Ascending aorta (tissue), 2 donors: Measurements from ENCODE around the gene NCK2. TPM values are rescaled to one million over a fixed set of nuclear protein-coding genes. Genes with fewer than 3 reads are reported as not detected.

Experiments
- DNase-seq, 2 donors: peaks; one replicate each; pipeline ENCODE4 v3.0.0-alpha.2; 2019; ENCODE audit warnings: low spot score in 2 of 2
- H3K27ac ChIP-seq, 2 donors: fragments of 200-600 bp; sonication (generic); one replicate each; pipeline ENCODE4 v1.5.1; 2016 to 2017; ENCODE audit warnings: mild to moderate bottlenecking in 1 of 2
- H3K27me3 ChIP-seq: fragments of 200-600 bp; sonication (generic); one replicate; pipeline ENCODE4 v1.5.1; 2017
- H3K36me3 ChIP-seq, 2 donors: fragments of 200-600 bp; sonication (generic); one replicate each; pipeline ENCODE4 v1.5.1; 2016
- H3K4me1 ChIP-seq, 2 donors: fragments of 200-600 bp; sonication (generic); one replicate each; pipeline ENCODE4 v1.5.1; 2016 to 2017; ENCODE audit warnings: mild to moderate bottlenecking in 1 of 2
- H3K4me3 ChIP-seq, 2 donors: fragments of 200-600 bp; sonication (generic); one replicate each; pipeline ENCODE4 v1.5.1; 2016 to 2017; ENCODE audit warnings: mild to moderate bottlenecking in 1 of 2
- H3K9me3 ChIP-seq, 2 donors: fragments of 200-600 bp; sonication (generic); one replicate each; pipeline ENCODE4 v1.5.1; 2016
- intact Hi-C: fragments of 100-400 bp; cut with DNase I; formaldehyde crosslinking; loops from one replicate; pipeline ENCODE4 v1.15.1; 2023
- total RNA-seq: library from RNA; depleted of rRNA; stranded (reverse); fragments of >200 nt; gene quantifications from one replicate; pipeline ENCODE4 v1.1.0, GENCODE V29; 2016
- TF ChIP-seq, protein P1 (sequence below), 3 experiments: fragments of 200-600 bp in 2 of 3; fragments of 450-650 bp in 1 of 3; sonication (generic) in 2 of 3; IDR thresholded peaks; one replicate each; pipeline ENCODE4 v1.5.1; 2016 to 2019; ENCODE audit warnings: antibody characterized with exemption in 3 of 3, mild to moderate bottlenecking in 1 of 3, moderate library complexity in 1 of 3

Gene NCK2
- total RNA-seq, 1 donor from 2014 or later, result 57.6 TPM

DNA sequence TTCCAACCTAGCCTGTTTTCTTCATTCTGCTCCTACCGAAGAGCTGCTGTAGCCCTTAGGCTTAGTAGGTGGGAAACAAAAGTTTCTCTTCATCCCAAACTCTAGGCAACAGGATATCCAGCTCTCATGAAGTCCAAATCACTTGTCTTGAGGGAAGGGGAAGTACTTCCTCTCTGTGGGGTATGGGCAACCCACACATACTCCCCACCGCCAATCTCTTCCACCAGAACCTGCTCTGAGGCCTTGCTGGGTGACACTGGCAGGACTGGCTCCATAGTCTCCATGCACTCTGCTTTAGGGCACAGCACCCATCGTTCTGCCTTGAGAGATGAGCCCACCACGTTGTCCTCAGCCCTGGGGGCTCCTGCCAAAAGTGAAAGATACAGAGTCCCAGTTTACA is 173.0 kb downstream of the NCK2 start:
- H3K27me3 ChIP-seq, result no peaks in the 10 kb centered on the region
- H3K4me3 ChIP-seq, result no peak overlapping the region
- H3K4me1 ChIP-seq, result no peaks in the 10 kb centered on the region
- H3K36me3 ChIP-seq, result no peaks in the 10 kb centered on the region
- no peak overlapping the region for H3K27ac ChIP-seq
- H3K9me3 ChIP-seq, result peaks cover 0 to 12% of the 10 kb centered on the region in 2 donors
- no peak for DNase-seq
- intact Hi-C loops, result no loop called here
- TF ChIP-seq, protein P1, sequence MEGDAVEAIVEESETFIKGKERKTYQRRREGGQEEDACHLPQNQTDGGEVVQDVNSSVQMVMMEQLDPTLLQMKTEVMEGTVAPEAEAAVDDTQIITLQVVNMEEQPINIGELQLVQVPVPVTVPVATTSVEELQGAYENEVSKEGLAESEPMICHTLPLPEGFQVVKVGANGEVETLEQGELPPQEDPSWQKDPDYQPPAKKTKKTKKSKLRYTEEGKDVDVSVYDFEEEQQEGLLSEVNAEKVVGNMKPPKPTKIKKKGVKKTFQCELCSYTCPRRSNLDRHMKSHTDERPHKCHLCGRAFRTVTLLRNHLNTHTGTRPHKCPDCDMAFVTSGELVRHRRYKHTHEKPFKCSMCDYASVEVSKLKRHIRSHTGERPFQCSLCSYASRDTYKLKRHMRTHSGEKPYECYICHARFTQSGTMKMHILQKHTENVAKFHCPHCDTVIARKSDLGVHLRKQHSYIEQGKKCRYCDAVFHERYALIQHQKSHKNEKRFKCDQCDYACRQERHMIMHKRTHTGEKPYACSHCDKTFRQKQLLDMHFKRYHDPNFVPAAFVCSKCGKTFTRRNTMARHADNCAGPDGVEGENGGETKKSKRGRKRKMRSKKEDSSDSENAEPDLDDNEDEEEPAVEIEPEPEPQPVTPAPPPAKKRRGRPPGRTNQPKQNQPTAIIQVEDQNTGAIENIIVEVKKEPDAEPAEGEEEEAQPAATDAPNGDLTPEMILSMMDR (IDR thresholded peaks at IDR 0.05), result no peak

GRCh38 chr2:105919191-105919811 is 174.6 kb downstream of the NCK2 start:
- H3K27ac ChIP-seq, result no peak overlapping the region

DNA sequence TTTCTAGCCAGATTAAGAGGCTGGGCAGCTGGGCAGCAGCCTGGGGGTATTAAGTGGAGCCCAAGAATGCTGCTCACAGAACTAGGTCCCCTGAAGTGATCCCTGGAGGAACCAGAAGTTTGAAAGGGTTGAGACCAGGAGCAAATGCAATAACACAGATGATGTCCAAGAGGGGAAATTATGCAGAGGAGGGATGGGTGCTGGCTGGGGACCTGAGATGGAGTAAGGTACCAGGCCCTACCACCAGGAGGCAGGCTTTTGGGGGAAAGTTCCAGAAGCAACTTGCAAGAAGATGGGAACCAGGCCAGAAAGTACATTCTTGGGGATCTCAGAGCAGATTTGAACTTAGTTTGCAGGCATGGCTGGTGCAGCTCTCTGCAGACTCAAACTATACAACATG is 175.1 kb downstream of the NCK2 start:
- Histone ChIP-seq H3K36me3 (no peaks in the 10 kb centered on the region), H3K4me1 (no peaks in the 10 kb centered on the region), H3K4me3 (no peak overlapping the region), H3K27me3 (no peaks in the 10 kb centered on the region), H3K9me3 (peaks cover 0 to 10% of the 10 kb centered on the region in 2 donors), H3K27ac (no peak overlapping the region)
- DNase-seq, result no peak
- TF ChIP-seq, protein P1 (IDR thresholded peaks at IDR 0.05), result peak in 1 of 3 experiments; percentile 6
- intact Hi-C loops, result no loop called here

More at GRCh38 chr2:105919191-105919811, 174.6 kb downstream of the NCK2 start:
- Histone ChIP-seq H3K36me3 (no peaks in the 10 kb centered on the region), H3K9me3 (peaks cover 0 to 12% of the 10 kb centered on the region in 2 donors), H3K27me3 (no peaks in the 10 kb centered on the region), H3K4me1 (no peaks in the 10 kb centered on the region), H3K4me3 (no peak overlapping the region)
- TF ChIP-seq, protein P1 (IDR thresholded peaks at IDR 0.05), result no peak
- intact Hi-C loops, result no loop called here
- no peak for DNase-seq

DNA sequence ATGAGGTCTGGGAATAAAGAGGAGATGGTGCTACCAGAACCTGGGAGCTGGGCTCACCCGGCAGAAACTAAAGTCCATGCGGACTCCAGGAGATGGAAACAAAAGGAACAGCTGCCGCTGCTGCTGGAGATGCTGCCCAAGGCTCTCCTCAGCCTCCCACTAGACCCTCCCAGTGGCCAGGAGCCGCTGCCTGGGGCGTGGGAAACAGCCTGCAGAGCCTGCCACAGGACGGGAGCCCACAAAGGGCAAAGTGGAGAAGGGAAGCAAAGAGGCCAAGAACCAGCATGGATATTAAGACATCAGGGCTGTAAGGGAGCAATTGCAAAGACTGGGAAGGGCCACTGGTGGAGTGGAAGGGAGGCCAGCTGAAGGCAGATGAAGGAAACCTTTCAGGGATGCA is 179.6 kb downstream of the NCK2 start:
- no peak for DNase-seq
- TF ChIP-seq, protein P1 (IDR thresholded peaks at IDR 0.05), result no peak
- Histone ChIP-seq H3K27ac (no peak overlapping the region), H3K4me1 (no peaks in the 10 kb centered on the region), H3K4me3 (no peak overlapping the region), H3K9me3 (no peaks in the 10 kb centered on the region), H3K27me3 (no peaks in the 10 kb centered on the region), H3K36me3 (no peaks in the 10 kb centered on the region)
- intact Hi-C loops, result no loop called here

GRCh38 chr2:105924932-105925331 is 180.2 kb downstream of the NCK2 start:
- Histone ChIP-seq H3K4me3 (no peak overlapping the region), H3K27ac (no peak overlapping the region), H3K4me1 (no peaks in the 10 kb centered on the region), H3K27me3 (no peaks in the 10 kb centered on the region), H3K36me3 (no peaks in the 10 kb centered on the region), H3K9me3 (no peaks in the 10 kb centered on the region)
- TF ChIP-seq, protein P1 (IDR thresholded peaks at IDR 0.05), result no peak
- intact Hi-C loops, result no loop called here
- no peak for DNase-seq

- intact Hi-C loops, result no loop called here
- TF ChIP-seq, protein P1 (IDR thresholded peaks at IDR 0.05), result no peak
- Histone ChIP-seq H3K4me1 (no peaks in the 10 kb centered on the region), H3K9me3 (no peaks in the 10 kb centered on the region), H3K4me3 (no peak overlapping the region), H3K36me3 (no peaks in the 10 kb centered on the region), H3K27ac (no peak overlapping the region), H3K27me3 (no peaks in the 10 kb centered on the region)
- no peak for DNase-seq
Measured at GRCh38 chr2:105925390-105925789, 180.7 kb downstream of the NCK2 start.
